Mucosa of descending colon (tissue), 3 donors: ENCODE measurements around the gene IER2. TPM values are rescaled to one million over a fixed set of nuclear protein-coding genes. Genes with fewer than 3 reads are reported as not detected.
"Not testable (repeated sequence)": the region's sequence is repeated elsewhere in the genome, so short reads cannot be mapped to it uniquely, and the experiment has no call there.

ENCODE experiments used
- ATAC-seq: fragments of 200-7000 bp; cut with Tn5 transposase; one replicate; pipeline ENCODE4 v1.9.1; 2020; ENCODE audit warnings: mild to moderate bottlenecking, moderate library complexity
- DNase-seq, 3 donors: peaks; one replicate each; pipeline ENCODE4 v3.0.0-alpha.2; 2020
- H3K36me3 ChIP-seq: fragments of 200-600 bp; one replicate; pipeline ENCODE4 v1.8.0; 2021; ENCODE audit warnings: low read depth, mild to moderate bottlenecking
- H3K4me1 ChIP-seq: fragments of 200-600 bp; one replicate; pipeline ENCODE4 v1.8.0; 2021; ENCODE audit warnings: low read depth, mild to moderate bottlenecking
- H3K4me3 ChIP-seq: fragments of 200-600 bp; one replicate; pipeline ENCODE4 v1.8.0; 2021; ENCODE audit warnings: mild to moderate bottlenecking
- H3K9me3 ChIP-seq: fragments of 200-600 bp; one replicate; pipeline ENCODE4 v1.8.0; 2021; ENCODE audit warnings: mild to moderate bottlenecking
- CTCF ChIP-seq: fragments of 200-600 bp; IDR thresholded peaks from one replicate; pipeline ENCODE4 v1.8.0; 2022; ENCODE audit warnings: antibody characterized with exemption, mild to moderate bottlenecking
- intact Hi-C, 2 donors: fragments of 100-400 bp; cut with DNase I in 1 of 2; cut with micrococcal nuclease in 1 of 2; formaldehyde crosslinking; loops; one replicate each; pipeline versions ENCODE4 v1.11.0 to v1.11.1; 2022; cut with DNase I, micrococcal nuclease
- total RNA-seq, 3 donors: library from RNA; stranded (reverse); fragmentation: NEBNext Ultra II Directional in 2 of 3; extraction: Animal tissue kit (Norgen Biotek cat#: 25700) in 2 of 3; gene quantifications; one replicate each; pipeline versions ENCODE4 v1.2.1 to v1.2.4, GENCODE V29; 2021 to 2023
- donor health status: DM: no; HTN: no; CAD: no; lungs with moderate emphysema.
- donor health status: DM: no; HTN: no; CAD: no.
- donor health status: DM: no; HTN: yes; CAD: no.

Gene IER2
- total RNA-seq, 3 donors from 2014 or later, result 101 to 117 (median 112) TPM

GRCh38 chr19:13169769-13170168 lies 19.6 kb downstream of the IER2 start:
- intact Hi-C loops, result no loop called here
- H3K4me1 ChIP-seq, result peaks cover 52% of the 10 kb centered on the region
- H3K36me3 ChIP-seq, result no peaks in the 10 kb centered on the region
- peak; percentile 52 to 70 (median 65) for DNase-seq
- ATAC-seq, result peak; percentile 34
- no peaks in the 10 kb centered on the region for H3K9me3 ChIP-seq
- no peak for TF ChIP-seq CTCF
- H3K4me3 ChIP-seq, result no peak overlapping the region

- peaks cover 40% of the 10 kb centered on the region for H3K4me1 ChIP-seq
- intact Hi-C loops, result no loop called here
- H3K4me3 ChIP-seq, result no peak overlapping the region
- DNase-seq (peak in 1 of 3 donors; percentile 46), ATAC-seq (no peak)
- no peaks in the 10 kb centered on the region for H3K9me3 ChIP-seq
- no peak for TF ChIP-seq CTCF
- no peaks in the 10 kb centered on the region for H3K36me3 ChIP-seq
Measured at GRCh38 chr19:13171146-13171545, 20.9 kb downstream of the IER2 start.

GRCh38 chr19:13172346-13173138 lies 22.3 kb downstream of the IER2 start:
- Histone ChIP-seq H3K4me1 (peaks cover 30% of the 10 kb centered on the region), H3K4me3 (no peak overlapping the region), H3K9me3 (no peaks in the 10 kb centered on the region), H3K36me3 (no peaks in the 10 kb centered on the region)
- peak; percentile 15 for ATAC-seq
- no peak for TF ChIP-seq CTCF
- intact Hi-C loops, result no loop called here
- peak; percentile 83 to 90 (median 84) for DNase-seq

GRCh38 chr19:13173139-13173737 lies 23.0 kb downstream of the IER2 start:
- intact Hi-C loops, result no loop called here
- DNase-seq (no peak), ATAC-seq (no peak)
- no peak for TF ChIP-seq CTCF
- Histone ChIP-seq H3K36me3 (no peaks in the 10 kb centered on the region), H3K4me1 (peaks cover 28% of the 10 kb centered on the region), H3K4me3 (no peak overlapping the region), H3K9me3 (no peaks in the 10 kb centered on the region)

- ATAC-seq, result peak; percentile 42
- H3K4me3 ChIP-seq, result no peak overlapping the region
- H3K4me1 ChIP-seq, result peaks cover 14% of the 10 kb centered on the region
- no peaks in the 10 kb centered on the region for H3K9me3 ChIP-seq
- TF ChIP-seq CTCF, result no peak
- intact Hi-C loops, result no loop called here
- H3K36me3 ChIP-seq, result no peaks in the 10 kb centered on the region
- DNase-seq, result no peak
Measured at GRCh38 chr19:13176345-13176744, 26.1 kb downstream of the IER2 start.

- peaks cover 16% of the 10 kb centered on the region for H3K4me1 ChIP-seq
- intact Hi-C loops, H3K36me3 ChIP-seq, H3K4me3 ChIP-seq, DNase-seq, H3K9me3 ChIP-seq, ATAC-seq: not testable (repeated sequence)
Measured at GRCh38 chr19:13177584-13177983, 27.4 kb downstream of the IER2 start.

- H3K9me3 ChIP-seq, ATAC-seq, H3K4me3 ChIP-seq, intact Hi-C loops, H3K36me3 ChIP-seq, DNase-seq: not testable (repeated sequence)
- H3K4me1 ChIP-seq, result peaks cover 11% of the 10 kb centered on the region
Measured at GRCh38 chr19:13178291-13178690, 28.1 kb downstream of the IER2 start.
